Neuronal stem cell (in vitro differentiated cells): ENCODE results near the gene NALCN.

Experiments used
- DNase-seq: peaks from one replicate; pipeline ENCODE4 v3.0.0-alpha.2; 2013; ENCODE audit warnings: low spot score
- H2AFZ ChIP-seq: one replicate; pipeline ENCODE4 v1.6.1; 2013; ENCODE audit warnings: mild to moderate bottlenecking, low read length, inconsistent platforms
- H2AK5ac ChIP-seq: 2 replicates; pipeline ENCODE4 v1.6.1; 2013; ENCODE audit warnings: low read depth, mild to moderate bottlenecking, inconsistent platforms, low read length, moderate library complexity, mixed read lengths
- H2BK120ac ChIP-seq: 2 replicates; pipeline ENCODE4 v1.6.1; 2013; ENCODE audit warnings: low read depth, mild to moderate bottlenecking, inconsistent platforms, low read length, moderate library complexity, mixed read lengths
- H2BK12ac ChIP-seq: one replicate; pipeline ENCODE4 v1.6.1; 2013; ENCODE audit warnings: low read length, inconsistent platforms
- H2BK15ac ChIP-seq: 2 replicates; pipeline ENCODE4 v1.6.1; 2013; ENCODE audit warnings: mild to moderate bottlenecking, low read length, inconsistent platforms, mixed read lengths
- H2BK5ac ChIP-seq: one replicate; pipeline ENCODE4 v1.6.1; 2013; ENCODE audit warnings: inconsistent platforms, mild to moderate bottlenecking, low read length, moderate library complexity
- H3K14ac ChIP-seq: one replicate; pipeline ENCODE4 v1.6.1; 2013; ENCODE audit warnings: low read length, inconsistent platforms
- H3K18ac ChIP-seq: 2 replicates; pipeline ENCODE4 v1.6.1; 2013; ENCODE audit warnings: low read length, inconsistent platforms
- H3K23ac ChIP-seq: 2 replicates; pipeline ENCODE4 v1.6.1; 2013; ENCODE audit warnings: low read depth, mild to moderate bottlenecking, mixed read lengths, low read length, inconsistent platforms; ENCODE audit not compliant: poor library complexity
- H3K27ac ChIP-seq: replicated peaks from 3 replicates; pipeline ENCODE4 v1.5.1; 2013; ENCODE audit warnings: low read length, inconsistent platforms
- H3K27me3 ChIP-seq, 3 experiments: 2 replicates each; pipeline ENCODE4 v1.6.1; 2013; ENCODE audit warnings: low read length in 3 of 3, mild to moderate bottlenecking in 2 of 3, inconsistent platforms in 1 of 3, low read depth in 1 of 3, mixed read lengths in 1 of 3, moderate library complexity in 1 of 3; ENCODE audit not compliant: control insufficient read depth in 3 of 3, insufficient read depth in 3 of 3
- H3K36me3 ChIP-seq, 2 donors: replicated peaks in 1 of 2; 2 replicates each; pipeline ENCODE4 v1.6.1; 2013; ENCODE audit warnings: low read length in 2 of 2; ENCODE audit not compliant: control insufficient read depth in 2 of 2, insufficient read depth in 2 of 2
- H3K4ac ChIP-seq: 2 replicates; pipeline ENCODE4 v1.6.1; 2013; ENCODE audit warnings: inconsistent platforms, mild to moderate bottlenecking, low read length, moderate library complexity
- H3K4me1 ChIP-seq, 2 donors: 1 replicate in 1 of 2; 2 replicates in 1 of 2; pipeline ENCODE4 v1.6.1; 2013; ENCODE audit warnings: low read length in 2 of 2, low read depth in 1 of 2; ENCODE audit not compliant: control insufficient read depth in 2 of 2, insufficient read depth in 1 of 2
- H3K4me2 ChIP-seq: one replicate; pipeline ENCODE4 v1.6.1; 2013; ENCODE audit warnings: mild to moderate bottlenecking, low read length, inconsistent platforms; ENCODE audit not compliant: insufficient read depth, poor library complexity, severe bottlenecking
- H3K4me3 ChIP-seq, 2 donors: 2 replicates each; pipeline ENCODE4 v1.5.1; 2013; ENCODE audit warnings: low read length in 2 of 2, mild to moderate bottlenecking in 2 of 2, inconsistent platforms in 1 of 2, moderate library complexity in 1 of 2
- H3K79me1 ChIP-seq: one replicate; pipeline ENCODE4 v1.6.1; 2013; ENCODE audit warnings: low read depth, mild to moderate bottlenecking, inconsistent platforms, low read length, moderate library complexity
- H3K9ac ChIP-seq: one replicate; pipeline ENCODE4 v1.6.1; 2013; ENCODE audit warnings: mild to moderate bottlenecking, low read depth, low read length, inconsistent platforms; ENCODE audit not compliant: poor library complexity
- H3K9me3 ChIP-seq, 2 donors: replicated peaks in 1 of 2; 2 replicates each; pipeline versions ENCODE3 to v1.6.1; 2013; ENCODE audit warnings: low read length in 2 of 2, mild to moderate bottlenecking in 2 of 2, inconsistent platforms in 1 of 2, low read depth in 1 of 2, mixed read lengths in 1 of 2, moderate library complexity in 1 of 2; ENCODE audit not compliant: control insufficient read depth in 2 of 2, insufficient read depth in 1 of 2
- H4K8ac ChIP-seq: one replicate; pipeline ENCODE4 v1.6.1; 2013; ENCODE audit warnings: low read depth, mild to moderate bottlenecking, inconsistent platforms, low read length, moderate library complexity
- H4K91ac ChIP-seq: one replicate; pipeline ENCODE4 v1.6.1; 2013; ENCODE audit warnings: low read length, low read depth, mild to moderate bottlenecking, inconsistent platforms; ENCODE audit not compliant: poor library complexity
- WGBS, 2 donors: extraction: QIAGEN DNeasy Blood & Tissue Kit; methylation state at CpG; one replicate each; pipeline ENCODE4 v1.1.7; 2013; ENCODE audit warnings: missing lambda C conversion rate in 2 of 2, mixed read lengths in 1 of 2; ENCODE audit not compliant: insufficient read length in 2 of 2, insufficient replicate concordance in 1 of 2; ENCODE audit errors: extremely low coverage in 2 of 2; 5-methylcytosine and 5-hydroxymethylcytosine counted together

The NALCN gene

GRCh38 chr13:101450749-101451130, 34.4 kb upstream of the NALCN start:
- Histone ChIP-seq H3K27me3 (no peaks in the 10 kb centered on the region), H2BK15ac (no peak overlapping the region), H3K14ac (no peak overlapping the region), H3K4me3 (no peak overlapping the region), H2AK5ac (no peak overlapping the region), H3K9me3 (no peaks in the 10 kb centered on the region), H3K9ac (no peak overlapping the region), H2AFZ (no peak overlapping the region), H3K27ac (no peak overlapping the region), H2BK120ac (no peak overlapping the region), H2BK12ac (no peak overlapping the region), H4K8ac (no peak overlapping the region), H2BK5ac (no peak overlapping the region), H3K36me3 (no peaks in the 10 kb centered on the region), H3K23ac (no peak overlapping the region), H4K91ac (no peak overlapping the region), H3K4me1 (no peaks in the 10 kb centered on the region), H3K4me2 (no peak overlapping the region), H3K79me1 (no peaks in the 10 kb centered on the region), H3K4ac (no peak overlapping the region), H3K18ac (no peak overlapping the region)
- no CpG with 5 or more reads among the region's 2 CpGs for WGBS, 2 donors
- no peak for DNase-seq

DNA sequence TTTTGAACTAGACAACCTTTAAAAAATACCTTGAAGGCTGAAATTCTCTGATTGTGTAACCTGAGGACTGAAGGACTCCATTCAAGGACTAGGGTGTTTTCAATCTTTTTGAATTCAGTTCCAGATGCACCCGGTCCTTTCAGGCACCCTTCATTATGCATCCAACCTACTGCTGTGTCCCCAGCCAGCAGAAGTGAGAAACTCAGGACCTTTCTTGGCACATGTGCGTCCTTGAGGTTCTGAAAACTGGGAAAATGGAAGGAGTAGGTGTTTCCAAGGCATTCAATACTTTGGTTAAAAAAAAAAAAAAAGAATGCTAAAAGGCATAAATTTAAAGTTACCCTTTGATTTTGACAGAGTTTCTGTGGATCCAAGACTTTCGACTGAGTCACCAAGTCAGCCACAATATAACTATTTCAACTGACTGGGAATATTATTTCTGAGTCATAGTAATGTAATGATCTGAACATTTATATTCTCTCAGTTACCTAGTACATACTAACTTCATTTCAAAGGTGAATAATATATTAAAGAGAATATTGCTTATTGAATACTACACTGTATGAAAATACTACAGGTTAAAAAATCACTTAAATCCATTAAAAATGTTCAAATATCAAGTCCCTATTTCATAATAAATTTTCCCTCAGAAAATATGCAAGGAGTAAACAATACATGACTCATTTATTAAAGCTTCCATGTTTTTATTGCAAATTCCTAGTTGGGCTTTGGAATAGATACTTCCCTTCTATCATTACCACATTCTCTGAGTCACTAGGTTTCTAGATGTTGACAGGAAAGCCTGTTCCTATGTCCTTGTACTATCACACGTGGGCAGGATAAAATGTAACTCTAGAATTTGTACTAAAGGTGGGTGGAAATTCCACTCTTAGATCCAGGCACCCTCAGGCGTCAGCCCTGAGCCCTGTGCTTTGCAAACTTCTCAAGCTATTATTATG, 33.8 kb upstream of the NALCN start:
- no peak overlapping the region for H3K14ac ChIP-seq
- no peak overlapping the region for H3K4me2 ChIP-seq
- no peak overlapping the region for H4K8ac ChIP-seq
- no peaks in the 10 kb centered on the region for H3K79me1 ChIP-seq
- H3K27me3 ChIP-seq = no peaks in the 10 kb centered on the region
- no peak overlapping the region for H3K27ac ChIP-seq
- WGBS, 2 donors = no CpG with 5 or more reads among the region's 5 CpGs
- H3K23ac ChIP-seq = no peak overlapping the region
- no peak for DNase-seq
- no peaks in the 10 kb centered on the region for H3K9me3 ChIP-seq
- H2BK5ac ChIP-seq = no peak overlapping the region
- H3K4me3 ChIP-seq = no peak overlapping the region
- H4K91ac ChIP-seq = no peak overlapping the region
- H3K36me3 ChIP-seq = no peaks in the 10 kb centered on the region
- no peak overlapping the region for H3K4ac ChIP-seq
- H2AFZ ChIP-seq = no peak overlapping the region
- no peak overlapping the region for H2BK12ac ChIP-seq
- H3K18ac ChIP-seq = no peak overlapping the region
- no peak overlapping the region for H2BK120ac ChIP-seq
- H3K9ac ChIP-seq = no peak overlapping the region
- H3K4me1 ChIP-seq = no peaks in the 10 kb centered on the region
- no peak overlapping the region for H2AK5ac ChIP-seq
- no peak overlapping the region for H2BK15ac ChIP-seq

GRCh38 chr13:101447852-101448251, 31.5 kb upstream of the NALCN start:
- no peaks in the 10 kb centered on the region for H3K27me3 ChIP-seq
- no peak overlapping the region for H2BK12ac ChIP-seq
- no peak for DNase-seq
- H3K4ac ChIP-seq = no peak overlapping the region
- no peaks in the 10 kb centered on the region for H3K4me1 ChIP-seq
- no peak overlapping the region for H3K27ac ChIP-seq
- no peaks in the 10 kb centered on the region for H3K79me1 ChIP-seq
- H4K8ac ChIP-seq = no peak overlapping the region
- no peak overlapping the region for H3K9ac ChIP-seq
- H2BK120ac ChIP-seq = no peak overlapping the region
- no peak overlapping the region for H4K91ac ChIP-seq
- no peak overlapping the region for H3K14ac ChIP-seq
- H3K18ac ChIP-seq = no peak overlapping the region
- H3K4me2 ChIP-seq = no peak overlapping the region
- H2AK5ac ChIP-seq = no peak overlapping the region
- H2BK15ac ChIP-seq = no peak overlapping the region
- no peak overlapping the region for H2AFZ ChIP-seq
- H3K36me3 ChIP-seq = no peaks in the 10 kb centered on the region
- H3K9me3 ChIP-seq = no peaks in the 10 kb centered on the region
- WGBS, 2 donors = no CpG with 5 or more reads among the region's 4 CpGs
- no peak overlapping the region for H2BK5ac ChIP-seq
- H3K4me3 ChIP-seq = no peak overlapping the region
- H3K23ac ChIP-seq = no peak overlapping the region

- no peak overlapping the region for H3K14ac ChIP-seq
These were observed 18.2 kb upstream of the NALCN start for GRCh38 chr13:101434486-101434885.

More at GRCh38 chr13:101434486-101434885, 18.2 kb upstream of the NALCN start:
- peaks cover 0 to 1% of the 10 kb centered on the region in 2 donors for H3K9me3 ChIP-seq
- no peak overlapping the region for H2BK5ac ChIP-seq
- H3K4me1 ChIP-seq = no peaks in the 10 kb centered on the region
- H3K27ac ChIP-seq = no peak overlapping the region
- no peak overlapping the region for H3K9ac ChIP-seq
- no peak overlapping the region for H3K4me2 ChIP-seq
- H3K36me3 ChIP-seq = no peaks in the 10 kb centered on the region
- H2BK120ac ChIP-seq = no peak overlapping the region
- no peak for DNase-seq
- no peak overlapping the region for H3K4me3 ChIP-seq
- no peak overlapping the region for H2AK5ac ChIP-seq
- H4K8ac ChIP-seq = no peak overlapping the region
- no peak overlapping the region for H2BK12ac ChIP-seq
- H3K4ac ChIP-seq = no peak overlapping the region
- H3K27me3 ChIP-seq = no peaks in the 10 kb centered on the region
- H3K18ac ChIP-seq = no peak overlapping the region
- no peak overlapping the region for H4K91ac ChIP-seq
- H3K23ac ChIP-seq = no peak overlapping the region
- H2AFZ ChIP-seq = no peak overlapping the region
- no CpG with 5 or more reads among the region's 3 CpGs for WGBS, 2 donors
- H2BK15ac ChIP-seq = no peak overlapping the region
- no peaks in the 10 kb centered on the region for H3K79me1 ChIP-seq
